GM12864 (cell line): ENCODE measurements around the gene HAGHL.
"Not testable (repeated sequence)": the region's sequence is repeated elsewhere in the genome, so short reads cannot be mapped to it uniquely, and the experiment has no call there.

ENCODE experiments used
- DNase-seq: peaks from one replicate; pipeline ENCODE4 v3.0.0-alpha.2; 2011; ENCODE audit warnings: low read depth
- H3K4me3 ChIP-seq: 2 replicates; pipeline ENCODE4 v1.5.1; 2011; ENCODE audit warnings: mild to moderate bottlenecking, low read depth, low read length, control low read depth
- TF ChIP-seq, protein P1 (sequence below): IDR thresholded peaks from 2 replicates; pipeline ENCODE4 v1.5.1; 2011; ENCODE audit warnings: low read depth, mild to moderate bottlenecking, moderate library complexity, low read length, control low read depth, inconsistent platforms; ENCODE audit errors: missing control alignments

The HAGHL gene

DNA sequence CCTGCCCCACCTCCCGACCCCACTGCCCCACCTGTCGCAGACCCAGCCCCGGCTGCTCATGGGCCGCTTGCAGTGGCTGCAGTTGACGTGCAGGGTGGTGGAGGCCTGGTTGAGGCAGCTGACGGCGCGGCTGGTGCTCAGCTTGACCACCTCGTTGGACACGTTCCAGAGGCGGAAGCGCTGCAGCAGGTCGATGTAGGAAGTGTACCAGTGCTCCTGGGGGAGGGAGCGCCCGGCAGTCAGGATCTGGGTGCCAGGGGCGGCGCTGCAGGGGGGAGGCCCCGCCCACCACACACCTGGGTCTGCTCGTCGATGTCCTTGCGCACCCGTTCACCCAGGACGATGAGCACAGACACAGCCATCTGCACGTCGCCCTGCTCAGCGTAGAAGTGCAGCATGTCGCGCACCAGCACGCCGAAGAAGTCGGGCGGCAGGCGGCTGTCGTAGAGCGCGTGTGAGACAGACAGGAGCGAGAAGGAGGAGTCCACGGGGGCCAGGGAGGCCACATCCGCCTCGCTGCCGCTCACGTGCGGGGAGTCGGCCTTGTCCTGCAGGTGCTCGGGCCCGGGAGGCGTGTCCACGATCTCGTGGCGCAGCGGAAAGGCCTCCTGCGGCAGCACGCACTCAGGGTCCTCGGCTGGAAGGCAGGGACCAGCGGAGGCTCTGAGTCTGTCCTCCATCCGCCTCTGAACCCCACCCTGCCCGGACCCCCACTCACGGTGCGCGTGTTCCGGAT is 41.8 kb upstream of the HAGHL start:
- no peak for DNase-seq
- no peak overlapping the region for H3K4me3 ChIP-seq
- TF ChIP-seq, protein P1, sequence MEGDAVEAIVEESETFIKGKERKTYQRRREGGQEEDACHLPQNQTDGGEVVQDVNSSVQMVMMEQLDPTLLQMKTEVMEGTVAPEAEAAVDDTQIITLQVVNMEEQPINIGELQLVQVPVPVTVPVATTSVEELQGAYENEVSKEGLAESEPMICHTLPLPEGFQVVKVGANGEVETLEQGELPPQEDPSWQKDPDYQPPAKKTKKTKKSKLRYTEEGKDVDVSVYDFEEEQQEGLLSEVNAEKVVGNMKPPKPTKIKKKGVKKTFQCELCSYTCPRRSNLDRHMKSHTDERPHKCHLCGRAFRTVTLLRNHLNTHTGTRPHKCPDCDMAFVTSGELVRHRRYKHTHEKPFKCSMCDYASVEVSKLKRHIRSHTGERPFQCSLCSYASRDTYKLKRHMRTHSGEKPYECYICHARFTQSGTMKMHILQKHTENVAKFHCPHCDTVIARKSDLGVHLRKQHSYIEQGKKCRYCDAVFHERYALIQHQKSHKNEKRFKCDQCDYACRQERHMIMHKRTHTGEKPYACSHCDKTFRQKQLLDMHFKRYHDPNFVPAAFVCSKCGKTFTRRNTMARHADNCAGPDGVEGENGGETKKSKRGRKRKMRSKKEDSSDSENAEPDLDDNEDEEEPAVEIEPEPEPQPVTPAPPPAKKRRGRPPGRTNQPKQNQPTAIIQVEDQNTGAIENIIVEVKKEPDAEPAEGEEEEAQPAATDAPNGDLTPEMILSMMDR: no peak

GRCh38 chr16:685967-686366 is 40.9 kb upstream of the HAGHL start:
- TF ChIP-seq, protein P1: peak; percentile 20
- H3K4me3 ChIP-seq: no peak overlapping the region
- DNase-seq: no peak

- H3K4me3 ChIP-seq: no peak overlapping the region
- TF ChIP-seq, protein P1: no peak
Measured at GRCh38 chr16:686459-687260, 40.2 kb upstream of the HAGHL start.

DNA sequence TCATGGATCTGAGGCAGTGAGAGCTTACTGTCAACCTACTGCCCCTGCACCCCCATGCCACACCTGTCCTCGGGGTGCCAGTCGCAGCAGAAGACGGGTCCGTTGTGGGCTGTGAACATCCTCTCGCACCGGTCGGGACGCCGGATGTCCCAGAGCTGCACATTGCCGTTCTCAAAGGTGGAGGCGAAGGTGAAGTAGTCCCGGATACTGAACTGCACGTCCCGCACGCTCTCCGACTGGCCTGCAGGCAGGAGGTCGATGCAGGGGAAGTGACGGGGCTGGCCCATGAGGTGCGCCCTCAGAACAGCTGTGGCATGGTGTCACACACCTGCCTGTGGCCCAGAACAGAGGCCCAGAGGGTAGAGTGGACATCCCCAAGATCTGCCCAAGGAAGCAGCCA is 39.4 kb upstream of the HAGHL start:
- no peak for DNase-seq
- no peak overlapping the region for H3K4me3 ChIP-seq
- TF ChIP-seq, protein P1: no peak

More at GRCh38 chr16:686459-687260, 40.2 kb upstream of the HAGHL start:
- no peak for DNase-seq

- peak overlapping the region; percentile 96 for H3K4me3 ChIP-seq
- DNase-seq: no peak
- TF ChIP-seq, protein P1: no peak
Measured at GRCh38 chr16:689175-689897, 37.6 kb upstream of the HAGHL start.

- not testable (repeated sequence) for DNase-seq, H3K4me3 ChIP-seq
Measured at GRCh38 chr16:691242-691641, 35.7 kb upstream of the HAGHL start.
